Fibroblast of peridontal ligament (primary cell): Measurements from ENCODE around the gene ANKRD11.
A peak's percentile ranks its signal among the peaks of the same experiment; 100 is the strongest.

ENCODE experiments used
- DNase-seq: peaks from one replicate; pipeline ENCODE4 v3.0.0-alpha.2; 2010; ENCODE audit errors: extremely low read depth

Gene ANKRD11

GRCh38 chr16:89282523-89282922, 207.8 kb downstream of the ANKRD11 start:
- DNase-seq: no peak

GRCh38 chr16:89281829-89282228, 208.5 kb downstream of the ANKRD11 start:
- DNase-seq: no peak

GRCh38 chr16:89281189-89281577, 209.2 kb downstream of the ANKRD11 start:
- DNase-seq: no peak

- DNase-seq: no peak
Observed at GRCh38 chr16:89280546-89281188, 209.7 kb downstream of the ANKRD11 start.

GRCh38 chr16:89279666-89280481, 210.5 kb downstream of the ANKRD11 start:
- no peak for DNase-seq

- no peak for DNase-seq
Observed at GRCh38 chr16:89278441-89279240, 211.7 kb downstream of the ANKRD11 start.

- no peak for DNase-seq
Observed at GRCh38 chr16:89277641-89278341, 212.6 kb downstream of the ANKRD11 start.

GRCh38 chr16:89277049-89277448, 213.3 kb downstream of the ANKRD11 start:
- DNase-seq: no peak

GRCh38 chr16:89275837-89276720, 214.3 kb downstream of the ANKRD11 start:
- no peak for DNase-seq

- no peak for DNase-seq
Observed at GRCh38 chr16:89275284-89275584, 215.1 kb downstream of the ANKRD11 start.

GRCh38 chr16:89274561-89275283, 215.6 kb downstream of the ANKRD11 start:
- no peak for DNase-seq

- DNase-seq: no peak
Observed at GRCh38 chr16:89273741-89274472, 216.5 kb downstream of the ANKRD11 start.

GRCh38 chr16:89272631-89273030, 217.7 kb downstream of the ANKRD11 start:
- no peak for DNase-seq

- no peak for DNase-seq
Observed at GRCh38 chr16:89270666-89271345, 219.6 kb downstream of the ANKRD11 start.

- DNase-seq: no peak
Observed at GRCh38 chr16:89269805-89270665, 220.3 kb downstream of the ANKRD11 start.

GRCh38 chr16:89268987-89269735, 221.2 kb downstream of the ANKRD11 start:
- DNase-seq: peak; percentile 58

GRCh38 chr16:89268585-89268984, 221.8 kb downstream of the ANKRD11 start:
- DNase-seq: no peak
